Gastroesophageal sphincter (tissue), 3 donors: Measurements from ENCODE around the gene EIF1.

Experiments
- EP300 ChIP-seq: sonication (generic); formaldehyde crosslinking; IDR thresholded peaks from one replicate; pipeline ENCODE4 v1.6.1; 2017; ENCODE audit warnings: antibody characterized with exemption, mild to moderate bottlenecking
- POLR2A ChIP-seq, 2 donors: fragments of 450-650 bp; IDR thresholded peaks; one replicate each; pipeline ENCODE4 v1.6.1; 2017; ENCODE audit warnings: antibody characterized with exemption in 2 of 2, mild to moderate bottlenecking in 2 of 2, moderate library complexity in 1 of 2
- POLR2AphosphoS5 ChIP-seq: sonication (generic); formaldehyde crosslinking; IDR thresholded peaks from one replicate; pipeline ENCODE4 v1.6.1; 2017; ENCODE audit warnings: antibody characterized with exemption
- TF ChIP-seq, protein P1 (sequence below), 4 experiments: fragments of 200-600 bp in 2 of 4; fragments of 450-650 bp in 2 of 4; sonication (generic) in 1 of 4; IDR thresholded peaks; one replicate each; pipeline ENCODE4 v1.5.1; 2017 to 2019; ENCODE audit warnings: antibody characterized with exemption in 4 of 4, mild to moderate bottlenecking in 2 of 4, moderate library complexity in 2 of 4

- TF ChIP-seq, protein P1, sequence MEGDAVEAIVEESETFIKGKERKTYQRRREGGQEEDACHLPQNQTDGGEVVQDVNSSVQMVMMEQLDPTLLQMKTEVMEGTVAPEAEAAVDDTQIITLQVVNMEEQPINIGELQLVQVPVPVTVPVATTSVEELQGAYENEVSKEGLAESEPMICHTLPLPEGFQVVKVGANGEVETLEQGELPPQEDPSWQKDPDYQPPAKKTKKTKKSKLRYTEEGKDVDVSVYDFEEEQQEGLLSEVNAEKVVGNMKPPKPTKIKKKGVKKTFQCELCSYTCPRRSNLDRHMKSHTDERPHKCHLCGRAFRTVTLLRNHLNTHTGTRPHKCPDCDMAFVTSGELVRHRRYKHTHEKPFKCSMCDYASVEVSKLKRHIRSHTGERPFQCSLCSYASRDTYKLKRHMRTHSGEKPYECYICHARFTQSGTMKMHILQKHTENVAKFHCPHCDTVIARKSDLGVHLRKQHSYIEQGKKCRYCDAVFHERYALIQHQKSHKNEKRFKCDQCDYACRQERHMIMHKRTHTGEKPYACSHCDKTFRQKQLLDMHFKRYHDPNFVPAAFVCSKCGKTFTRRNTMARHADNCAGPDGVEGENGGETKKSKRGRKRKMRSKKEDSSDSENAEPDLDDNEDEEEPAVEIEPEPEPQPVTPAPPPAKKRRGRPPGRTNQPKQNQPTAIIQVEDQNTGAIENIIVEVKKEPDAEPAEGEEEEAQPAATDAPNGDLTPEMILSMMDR (IDR thresholded peaks at IDR 0.05) = no peak
- TF ChIP-seq POLR2A (IDR thresholded peaks at IDR 0.05) (no peak), POLR2AphosphoS5 (no peak), EP300 (no peak)
These were observed 21.2 kb upstream of the EIF1 start for GRCh38 chr17:41667280-41668041.
